Mesendoderm (in vitro differentiated cells): ENCODE results near the gene UBL7.

Experiments used
- DNase-seq: peaks from one replicate; pipeline ENCODE4 v3.0.0; 2013
- H2AK5ac ChIP-seq: 2 replicates; pipeline ENCODE4 v1.6.1; 2013; ENCODE audit warnings: low read length, inconsistent platforms
- H2BK120ac ChIP-seq: 2 replicates; pipeline ENCODE4 v1.6.1; 2013; ENCODE audit warnings: low read depth, mild to moderate bottlenecking, low read length, moderate library complexity, mixed read lengths
- H2BK15ac ChIP-seq: replicated peaks from 2 replicates; pipeline ENCODE4 v1.6.1; 2013; ENCODE audit warnings: low read depth, mild to moderate bottlenecking, moderate library complexity
- H2BK5ac ChIP-seq: 2 replicates; pipeline ENCODE4 v1.6.1; 2013; ENCODE audit warnings: low read length, inconsistent platforms
- H3K18ac ChIP-seq: 2 replicates; pipeline ENCODE4 v1.6.1; 2013; ENCODE audit warnings: mild to moderate bottlenecking, low read length, mixed read lengths
- H3K23ac ChIP-seq: one replicate; pipeline ENCODE4 v1.6.1; 2013; ENCODE audit warnings: low read length
- H3K27ac ChIP-seq: 2 replicates; pipeline ENCODE4 v1.5.1; 2013; ENCODE audit warnings: low read depth, mild to moderate bottlenecking, inconsistent platforms, low read length, moderate library complexity
- H3K27me3 ChIP-seq: 2 replicates; pipeline ENCODE4 v1.6.1; 2013; ENCODE audit warnings: low read length, control low read depth, mild to moderate bottlenecking, inconsistent platforms; ENCODE audit not compliant: insufficient read depth, poor library complexity
- H3K36me3 ChIP-seq: 2 replicates; pipeline ENCODE4 v1.6.1; 2013; ENCODE audit warnings: low read length, inconsistent platforms; ENCODE audit not compliant: control insufficient read depth, insufficient read depth
- H3K4ac ChIP-seq: one replicate; pipeline ENCODE4 v1.6.1; 2013; ENCODE audit warnings: low read depth, mild to moderate bottlenecking, low read length, moderate library complexity
- H3K4me1 ChIP-seq: 2 replicates; pipeline ENCODE4 v1.6.1; 2013; ENCODE audit warnings: low read depth, low read length, inconsistent platforms; ENCODE audit not compliant: control insufficient read depth
- H3K4me2 ChIP-seq: 2 replicates; pipeline ENCODE4 v1.6.1; 2013; ENCODE audit warnings: low read length
- H3K4me3 ChIP-seq: 2 replicates; pipeline ENCODE4 v1.5.1; 2013; ENCODE audit warnings: mild to moderate bottlenecking, low read length
- H3K56ac ChIP-seq: one replicate; pipeline ENCODE4 v1.6.1; 2013; ENCODE audit warnings: low read length
- H3K79me1 ChIP-seq: 2 replicates; pipeline ENCODE4 v1.6.1; 2013; ENCODE audit warnings: low read length, inconsistent platforms
- H3K79me2 ChIP-seq: 2 replicates; pipeline ENCODE4 v1.6.1; 2013; ENCODE audit warnings: mild to moderate bottlenecking, low read length; ENCODE audit not compliant: control insufficient read depth, insufficient read depth
- H3K9ac ChIP-seq: 2 replicates; pipeline ENCODE4 v1.6.1; 2013; ENCODE audit warnings: low read length, inconsistent platforms
- H4K5ac ChIP-seq: one replicate; pipeline ENCODE4 v1.6.1; 2013; ENCODE audit warnings: low read length
- H4K8ac ChIP-seq: one replicate; pipeline ENCODE4 v1.6.1; 2013; ENCODE audit warnings: low read depth, mild to moderate bottlenecking, control low read depth, low read length, moderate library complexity
- WGBS: extraction: QIAGEN DNeasy Blood & Tissue Kit; methylation state at CpG from one replicate; pipeline ENCODE4 v1.1.7; 2013; ENCODE audit warnings: low lambda C conversion rate, missing lambda C conversion rate; ENCODE audit not compliant: insufficient coverage; ENCODE audit errors: extremely low coverage; 5-methylcytosine and 5-hydroxymethylcytosine counted together

The UBL7 gene

GRCh38 chr15:74413350-74414080, 47.4 kb downstream of the UBL7 start:
- Histone ChIP-seq H3K18ac (no peak overlapping the region), H3K4me3 (no peak overlapping the region), H3K9ac (no peak overlapping the region), H3K27ac (no peak overlapping the region), H2BK15ac (no peak overlapping the region), H2AK5ac (no peak overlapping the region), H2BK5ac (no peak overlapping the region), H3K23ac (no peak overlapping the region), H3K56ac (no peak overlapping the region), H3K79me1 (no peaks in the 10 kb centered on the region), H4K5ac (no peak overlapping the region), H3K79me2 (no peaks in the 10 kb centered on the region), H3K27me3 (no peaks in the 10 kb centered on the region), H3K4ac (no peak overlapping the region), H3K36me3 (peaks cover 3% of the 10 kb centered on the region), H3K4me1 (no peaks in the 10 kb centered on the region), H3K4me2 (no peak overlapping the region), H2BK120ac (no peak overlapping the region), H4K8ac (no peak overlapping the region)
- no peak for DNase-seq
- WGBS: no CpG with 5 or more reads among the region's 9 CpGs

DNA sequence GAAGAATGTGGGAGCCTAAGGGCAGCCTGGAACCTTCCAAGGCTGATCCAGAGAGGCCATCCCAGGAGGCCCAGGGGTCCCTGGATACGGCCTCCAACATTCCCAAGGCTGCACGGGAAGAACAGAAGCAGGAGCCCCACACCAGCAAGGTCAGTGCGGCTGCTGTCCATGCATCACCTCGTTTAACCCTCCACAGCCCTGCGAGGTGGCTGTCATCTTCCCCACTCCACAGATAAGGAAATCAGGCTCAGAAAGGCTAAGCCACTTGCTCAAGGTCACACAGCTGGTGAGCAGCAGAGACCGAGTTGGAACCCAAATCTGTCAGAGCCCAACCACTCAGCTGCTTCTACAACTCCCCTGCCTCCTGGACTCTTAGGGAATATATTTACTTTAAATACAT, 48.8 kb downstream of the UBL7 start:
- no CpG with 5 or more reads among the region's 6 CpGs for WGBS
- Histone ChIP-seq H2BK120ac (no peak overlapping the region), H3K4ac (no peak overlapping the region), H3K4me2 (no peak overlapping the region), H3K23ac (no peak overlapping the region), H3K79me2 (no peaks in the 10 kb centered on the region), H2AK5ac (no peak overlapping the region), H3K18ac (no peak overlapping the region), H3K4me1 (peaks cover 3% of the 10 kb centered on the region), H3K79me1 (no peaks in the 10 kb centered on the region), H3K27me3 (no peaks in the 10 kb centered on the region), H4K8ac (no peak overlapping the region), H3K9ac (no peak overlapping the region), H3K36me3 (peaks cover 3% of the 10 kb centered on the region), H4K5ac (no peak overlapping the region), H2BK15ac (no peak overlapping the region), H3K27ac (no peak overlapping the region), H2BK5ac (no peak overlapping the region), H3K4me3 (no peak overlapping the region), H3K56ac (no peak overlapping the region)
- no peak for DNase-seq

DNA sequence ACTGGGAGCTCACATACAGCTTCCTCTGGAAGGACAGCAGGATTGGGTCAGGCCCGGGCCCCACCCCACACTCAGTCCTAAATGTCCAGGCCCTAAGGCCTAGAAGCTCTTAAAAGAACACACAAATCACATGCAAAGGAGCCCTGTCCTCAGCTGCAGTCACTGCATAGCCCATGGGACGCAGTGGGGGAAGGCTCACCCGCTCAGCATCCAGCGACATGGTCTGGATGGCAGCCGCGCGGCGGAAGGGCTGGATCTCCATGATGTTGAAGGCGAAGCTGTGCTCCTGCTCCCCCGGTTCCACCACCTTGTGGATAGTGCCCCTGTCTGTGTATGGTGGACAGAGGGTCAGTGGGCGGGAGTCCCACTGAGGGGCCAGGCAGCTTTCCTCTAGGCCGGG, 49.3 kb downstream of the UBL7 start:
- Histone ChIP-seq H3K18ac (no peak overlapping the region), H3K27ac (no peak overlapping the region), H3K23ac (no peak overlapping the region), H3K4me3 (no peak overlapping the region), H4K8ac (no peak overlapping the region), H2BK15ac (no peak overlapping the region), H3K4me2 (no peak overlapping the region), H2BK120ac (no peak overlapping the region), H2AK5ac (no peak overlapping the region), H3K27me3 (no peaks in the 10 kb centered on the region), H3K79me2 (no peaks in the 10 kb centered on the region), H2BK5ac (no peak overlapping the region), H3K79me1 (no peaks in the 10 kb centered on the region), H3K36me3 (peaks cover 3% of the 10 kb centered on the region), H4K5ac (no peak overlapping the region), H3K56ac (no peak overlapping the region), H3K4me1 (peaks cover 3% of the 10 kb centered on the region), H3K4ac (no peak overlapping the region), H3K9ac (no peak overlapping the region)
- no CpG with 5 or more reads among the region's 12 CpGs for whole genome bisulfite sequencing
- no peak for DNase-seq

DNA sequence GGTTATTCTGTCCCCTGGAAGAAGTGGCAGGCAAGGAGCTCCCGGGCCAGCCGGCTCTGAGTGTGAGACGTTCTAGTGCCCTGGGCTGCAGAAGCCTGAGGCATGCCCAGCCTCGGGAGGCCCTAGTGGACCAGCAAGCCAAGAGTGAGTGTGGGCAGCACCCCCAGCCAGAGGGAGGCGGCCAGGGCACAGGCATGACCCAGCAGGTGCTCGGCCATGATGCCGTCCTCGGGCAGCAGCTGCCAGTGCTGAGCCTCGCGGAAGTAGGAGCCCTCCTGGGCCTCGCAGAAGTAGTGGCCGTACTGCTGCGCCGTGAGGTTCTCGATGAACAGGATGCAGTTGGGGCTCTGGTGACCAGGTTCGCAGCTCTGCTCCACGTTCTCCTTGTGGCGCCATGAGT, 50.5 kb downstream of the UBL7 start:
- Histone ChIP-seq H2BK15ac (no peak overlapping the region), H3K4me2 (no peak overlapping the region), H4K8ac (no peak overlapping the region), H3K4me3 (no peak overlapping the region), H2BK120ac (no peak overlapping the region), H3K4ac (no peak overlapping the region), H3K27ac (no peak overlapping the region), H3K79me1 (no peaks in the 10 kb centered on the region), H3K9ac (no peak overlapping the region), H2AK5ac (no peak overlapping the region), H3K36me3 (peaks cover 3% of the 10 kb centered on the region), H3K56ac (no peak overlapping the region), H3K23ac (no peak overlapping the region), H4K5ac (no peak overlapping the region), H3K79me2 (no peaks in the 10 kb centered on the region), H3K27me3 (no peaks in the 10 kb centered on the region), H2BK5ac (no peak overlapping the region), H3K4me1 (peaks cover 3% of the 10 kb centered on the region), H3K18ac (no peak overlapping the region)
- DNase-seq: no peak
- no CpG with 5 or more reads among the region's 18 CpGs for WGBS

- no CpG with 5 or more reads among the region's 7 CpGs for WGBS
- Histone ChIP-seq H3K23ac (no peak overlapping the region), H2AK5ac (no peak overlapping the region), H4K8ac (no peak overlapping the region), H3K4me2 (no peak overlapping the region), H3K18ac (no peak overlapping the region), H3K27ac (no peak overlapping the region), H3K4ac (no peak overlapping the region), H3K36me3 (peaks cover 3% of the 10 kb centered on the region), H3K27me3 (no peaks in the 10 kb centered on the region), H3K4me3 (no peak overlapping the region), H3K79me1 (no peaks in the 10 kb centered on the region), H4K5ac (no peak overlapping the region), H3K79me2 (no peaks in the 10 kb centered on the region), H3K4me1 (peaks cover 3% of the 10 kb centered on the region), H3K9ac (no peak overlapping the region), H2BK120ac (no peak overlapping the region), H2BK5ac (no peak overlapping the region), H3K56ac (no peak overlapping the region), H2BK15ac (no peak overlapping the region)
- no peak for DNase-seq
Measured at GRCh38 chr15:74409225-74409624, 51.7 kb downstream of the UBL7 start.

DNA sequence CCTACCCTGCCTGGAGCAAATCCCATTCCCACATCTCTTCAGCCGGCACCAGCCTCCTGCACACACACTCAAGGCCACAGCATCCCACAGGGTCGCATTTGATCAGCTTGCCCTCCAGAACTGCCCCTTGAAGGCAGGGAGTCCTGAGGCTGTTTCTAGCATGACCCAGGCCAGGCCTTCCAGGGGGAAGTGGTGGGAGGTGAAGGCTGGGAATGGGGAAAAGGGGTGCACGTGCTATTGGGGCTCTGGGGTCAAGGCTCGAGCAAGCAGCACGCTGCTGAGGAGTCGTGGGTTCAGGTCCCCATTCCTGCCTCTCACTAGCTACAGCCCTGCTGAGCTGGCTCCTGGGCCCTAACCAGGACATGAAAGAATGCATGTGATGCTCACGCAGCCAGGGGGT, 52.1 kb downstream of the UBL7 start:
- H2BK120ac ChIP-seq: no peak overlapping the region
- H3K79me2 ChIP-seq: no peaks in the 10 kb centered on the region
- no peak overlapping the region for H3K56ac ChIP-seq
- WGBS: no CpG with 5 or more reads among the region's 7 CpGs
- H2BK5ac ChIP-seq: no peak overlapping the region
- no peak overlapping the region for H2BK15ac ChIP-seq
- H4K8ac ChIP-seq: no peak overlapping the region
- no peak overlapping the region for H3K9ac ChIP-seq
- no peak overlapping the region for H3K4me2 ChIP-seq
- H3K4me3 ChIP-seq: no peak overlapping the region
- H2AK5ac ChIP-seq: no peak overlapping the region
- H3K36me3 ChIP-seq: peaks cover 3% of the 10 kb centered on the region
- H3K23ac ChIP-seq: no peak overlapping the region
- H3K18ac ChIP-seq: no peak overlapping the region
- no peak overlapping the region for H3K4ac ChIP-seq
- no peak overlapping the region for H4K5ac ChIP-seq
- H3K27me3 ChIP-seq: no peaks in the 10 kb centered on the region
- H3K27ac ChIP-seq: no peak overlapping the region
- peaks cover 3% of the 10 kb centered on the region for H3K4me1 ChIP-seq
- DNase-seq: no peak
- H3K79me1 ChIP-seq: no peaks in the 10 kb centered on the region
